Loucy (cell line): ENCODE results near the gene AKR1C3.
"Not testable (repeated sequence)": the region's sequence is repeated elsewhere in the genome, so short reads cannot be mapped to it uniquely, and the experiment has no call there.

Source experiments
- H2AFZ ChIP-seq: fragments of 200-600 bp; sonication (generic); 2 replicates; pipeline ENCODE4 v1.6.0; 2016; ENCODE audit warnings: antibody characterized with exemption, mild to moderate bottlenecking, low read length, moderate library complexity
- H3F3A ChIP-seq: fragments of 200-600 bp; 2 replicates; pipeline ENCODE4 v1.6.0; 2016; ENCODE audit warnings: antibody characterized with exemption, low read depth, mild to moderate bottlenecking
- H3K27me3 ChIP-seq: fragments of 200-600 bp; sonication (generic); 2 replicates; pipeline ENCODE4 v1.6.1; 2014; ENCODE audit warnings: low read length, mild to moderate bottlenecking; ENCODE audit not compliant: insufficient read depth, poor library complexity, severe bottlenecking
- H3K36me3 ChIP-seq: fragments of 200-600 bp; sonication (generic); 2 replicates; pipeline ENCODE4 v1.6.1; 2016; ENCODE audit warnings: low read length; ENCODE audit not compliant: insufficient read depth
- H3K4me1 ChIP-seq: fragments of 200-600 bp; sonication (generic); 2 replicates; pipeline ENCODE4 v1.5.1; 2014; ENCODE audit warnings: low read length, mild to moderate bottlenecking; ENCODE audit not compliant: insufficient read depth, poor library complexity, severe bottlenecking
- H3K4me2 ChIP-seq: fragments of 200-600 bp; sonication (generic); 2 replicates; pipeline ENCODE4 v1.6.0; 2014; ENCODE audit warnings: antibody characterized with exemption, low read length, low read depth, mild to moderate bottlenecking; ENCODE audit not compliant: poor library complexity, severe bottlenecking
- H3K4me3 ChIP-seq: fragments of 200-600 bp; sonication (generic); 2 replicates; pipeline ENCODE4 v1.5.1; 2014; ENCODE audit warnings: low read length, mild to moderate bottlenecking, mixed read lengths; ENCODE audit not compliant: poor library complexity, severe bottlenecking
- H3K79me2 ChIP-seq: fragments of 200-600 bp; sonication (generic); 2 replicates; pipeline ENCODE4 v1.6.1; 2014; ENCODE audit warnings: low read length; ENCODE audit not compliant: insufficient read depth
- H3K9ac ChIP-seq: fragments of 200-600 bp; sonication (generic); 2 replicates; pipeline ENCODE4 v1.6.0; 2014; ENCODE audit warnings: mild to moderate bottlenecking, low read depth, low read length, moderate library complexity; ENCODE audit not compliant: poor library complexity, severe bottlenecking
- H3K9me2 ChIP-seq: fragments of 200-600 bp; sonication (generic); replicated peaks from 2 replicates; pipeline ENCODE4 v1.6.1; 2016; ENCODE audit warnings: low read depth, low read length, mixed read lengths
- H3K9me3 ChIP-seq: fragments of 200-600 bp; sonication (generic); 2 replicates; pipeline ENCODE4 v1.6.1; 2014; ENCODE audit warnings: mild to moderate bottlenecking, antibody characterized with exemption, low read length, low read depth; ENCODE audit not compliant: insufficient read depth
- H4K20me1 ChIP-seq: fragments of 200-600 bp; sonication (generic); 2 replicates; pipeline ENCODE4 v1.6.0; 2014; ENCODE audit warnings: antibody characterized with exemption, low read length, mild to moderate bottlenecking; ENCODE audit not compliant: insufficient read depth, poor library complexity, severe bottlenecking
- EZH2phosphoT487 ChIP-seq: fragments of 200-600 bp; IDR thresholded peaks from 2 replicates; pipeline ENCODE4 v1.6.1; 2018; ENCODE audit warnings: antibody characterized with exemption, mild to moderate bottlenecking, moderate library complexity, borderline replicate concordance
- TF ChIP-seq, protein P1 (sequence below): fragments of 200-600 bp; sonication (generic); conservative IDR thresholded peaks from 2 replicates; pipeline ENCODE4 v1.5.1; 2014; ENCODE audit warnings: mild to moderate bottlenecking, antibody characterized with exemption, low read length

AKR1C3 gene

DNA sequence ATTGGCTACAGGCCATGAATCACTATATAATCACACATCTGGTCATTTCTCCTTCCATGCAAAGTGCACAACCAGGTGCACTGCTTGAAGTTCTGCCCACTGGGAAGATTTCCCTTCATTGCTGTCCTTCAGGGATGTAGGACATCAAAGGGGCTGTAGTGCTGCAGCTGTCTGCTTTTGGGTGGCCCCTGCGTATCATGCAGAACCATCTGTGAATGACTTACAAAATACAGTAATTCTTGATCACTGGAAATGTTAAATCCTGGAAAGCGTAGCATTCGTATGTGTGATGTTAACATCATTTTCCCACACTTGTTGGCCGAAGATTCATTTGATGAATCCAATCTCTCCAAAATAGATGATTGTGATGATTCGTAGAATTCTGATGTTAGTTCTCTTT, 22.4 kb downstream of the AKR1C3 start:
- H2AFZ ChIP-seq: no peak overlapping the region
- H4K20me1 ChIP-seq: no peaks in the 10 kb centered on the region
- TF ChIP-seq, protein P1, sequence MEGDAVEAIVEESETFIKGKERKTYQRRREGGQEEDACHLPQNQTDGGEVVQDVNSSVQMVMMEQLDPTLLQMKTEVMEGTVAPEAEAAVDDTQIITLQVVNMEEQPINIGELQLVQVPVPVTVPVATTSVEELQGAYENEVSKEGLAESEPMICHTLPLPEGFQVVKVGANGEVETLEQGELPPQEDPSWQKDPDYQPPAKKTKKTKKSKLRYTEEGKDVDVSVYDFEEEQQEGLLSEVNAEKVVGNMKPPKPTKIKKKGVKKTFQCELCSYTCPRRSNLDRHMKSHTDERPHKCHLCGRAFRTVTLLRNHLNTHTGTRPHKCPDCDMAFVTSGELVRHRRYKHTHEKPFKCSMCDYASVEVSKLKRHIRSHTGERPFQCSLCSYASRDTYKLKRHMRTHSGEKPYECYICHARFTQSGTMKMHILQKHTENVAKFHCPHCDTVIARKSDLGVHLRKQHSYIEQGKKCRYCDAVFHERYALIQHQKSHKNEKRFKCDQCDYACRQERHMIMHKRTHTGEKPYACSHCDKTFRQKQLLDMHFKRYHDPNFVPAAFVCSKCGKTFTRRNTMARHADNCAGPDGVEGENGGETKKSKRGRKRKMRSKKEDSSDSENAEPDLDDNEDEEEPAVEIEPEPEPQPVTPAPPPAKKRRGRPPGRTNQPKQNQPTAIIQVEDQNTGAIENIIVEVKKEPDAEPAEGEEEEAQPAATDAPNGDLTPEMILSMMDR: no peak
- TF ChIP-seq EZH2phosphoT487: no peak
- peaks cover 10% of the 10 kb centered on the region; the same call in 1 of the 2 replicates for H3K9me3 ChIP-seq
- H3K4me2 ChIP-seq: peak overlapping the region; percentile 58
- no peaks in the 10 kb centered on the region for H3K9me2 ChIP-seq
- peaks cover 11% of the 10 kb centered on the region; the same call in 1 of the 2 replicates for H3F3A ChIP-seq
- peaks cover 39% of the 10 kb centered on the region for H3K4me1 ChIP-seq
- no peaks in the 10 kb centered on the region for H3K79me2 ChIP-seq
- H3K4me3 ChIP-seq: peak overlapping the region; percentile 60
- H3K27me3 ChIP-seq: no peaks in the 10 kb centered on the region
- no peaks in the 10 kb centered on the region for H3K36me3 ChIP-seq
- peak overlapping the region; percentile 29 for H3K9ac ChIP-seq

DNA sequence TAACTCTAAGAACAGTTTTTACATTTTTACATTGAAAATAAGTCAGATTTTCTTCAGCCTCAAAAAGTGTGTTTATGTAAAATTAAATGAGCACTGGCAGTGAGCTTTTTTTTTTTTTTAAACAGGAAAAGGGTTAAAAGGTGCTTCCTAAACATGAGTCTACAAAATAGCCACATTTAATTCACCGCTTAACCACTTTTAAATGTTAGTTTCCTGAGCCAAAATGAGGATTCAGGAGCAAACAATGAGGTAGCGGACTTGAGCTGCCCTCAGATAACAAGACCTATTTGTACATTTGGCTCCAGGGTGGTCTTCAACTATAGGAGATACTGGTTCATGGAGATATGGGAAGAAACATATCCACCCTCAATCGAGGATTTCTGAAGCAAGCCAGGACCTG, 22.8 kb downstream of the AKR1C3 start:
- Histone ChIP-seq H3K9me2 (no peaks in the 10 kb centered on the region), H3K27me3 (no peaks in the 10 kb centered on the region), H3K79me2 (no peaks in the 10 kb centered on the region), H3K4me1 (peaks cover 41% of the 10 kb centered on the region), H3K9me3 (peaks cover 10% of the 10 kb centered on the region; the same call in 1 of the 2 replicates), H4K20me1 (no peaks in the 10 kb centered on the region), H3K4me2 (peak overlapping the region; percentile 58), H3K4me3 (peak overlapping the region; percentile 60), H3K9ac (no peak overlapping the region), H3K36me3 (no peaks in the 10 kb centered on the region), H3F3A (peaks cover 11% of the 10 kb centered on the region; the same call in 1 of the 2 replicates), H2AFZ (no peak overlapping the region)
- TF ChIP-seq, protein P1: no peak
- no peak for TF ChIP-seq EZH2phosphoT487

DNA sequence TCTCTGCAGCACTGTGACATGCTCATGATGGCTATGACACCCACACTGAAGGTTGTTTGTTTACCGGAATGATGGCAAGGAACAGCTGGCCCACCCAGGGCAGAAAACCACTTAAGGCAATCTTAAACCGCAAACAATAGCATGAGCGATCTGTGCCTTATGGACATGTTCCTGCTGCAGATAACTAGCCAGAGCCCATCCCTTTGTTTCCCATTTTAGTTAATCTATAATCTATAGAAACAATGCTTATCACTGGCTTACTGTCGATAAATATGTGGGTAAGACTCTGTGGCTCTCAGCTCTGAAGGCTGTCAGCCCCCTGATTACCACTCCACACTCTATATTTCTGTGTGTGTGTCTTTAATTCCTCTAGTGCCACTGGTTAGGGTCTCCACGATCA, 25.8 kb downstream of the AKR1C3 start:
- not testable (repeated sequence) for H3K27me3 ChIP-seq, H3K4me3 ChIP-seq, H3K4me2 ChIP-seq, H3K36me3 ChIP-seq, H2AFZ ChIP-seq, H4K20me1 ChIP-seq, H3K9ac ChIP-seq, H3K9me2 ChIP-seq, H3K9me3 ChIP-seq, H3K79me2 ChIP-seq
- Histone ChIP-seq H3K4me1 (peaks cover 53% of the 10 kb centered on the region), H3F3A (peaks cover 11% of the 10 kb centered on the region; the same call in 1 of the 2 replicates)

DNA sequence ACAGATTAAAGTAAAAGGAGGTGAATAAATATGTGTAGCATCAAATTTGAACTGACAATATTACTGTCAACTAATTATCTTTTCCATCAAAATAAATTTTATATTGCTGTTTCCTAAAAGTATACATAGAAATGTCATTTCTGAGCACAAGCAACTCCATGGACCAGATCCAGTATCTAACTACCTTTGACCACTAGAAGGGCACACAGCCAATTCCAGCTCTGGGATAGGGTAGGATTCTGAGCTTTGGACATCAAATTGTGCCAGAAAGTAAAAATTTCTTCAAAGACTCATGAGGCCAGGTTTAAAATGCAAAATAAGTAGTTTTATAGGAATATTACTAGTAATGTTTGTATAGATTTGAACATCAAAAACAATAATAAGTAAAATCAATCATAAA, 29.7 kb downstream of the AKR1C3 start:
- Histone ChIP-seq H3K27me3 (no peaks in the 10 kb centered on the region), H3K79me2 (no peaks in the 10 kb centered on the region)
- no peak for TF ChIP-seq EZH2phosphoT487
- TF ChIP-seq, protein P1: no peak

More for the DNA sequence above, 29.7 kb downstream of the AKR1C3 start:
- Histone ChIP-seq H3K9ac (no peak overlapping the region), H3K9me2 (no peaks in the 10 kb centered on the region), H3K36me3 (no peaks in the 10 kb centered on the region), H3K4me1 (peaks cover 22% of the 10 kb centered on the region), H3F3A (no peaks in the 10 kb centered on the region), H4K20me1 (no peaks in the 10 kb centered on the region), H2AFZ (no peak overlapping the region), H3K9me3 (peaks cover 11% of the 10 kb centered on the region), H3K4me3 (no peak overlapping the region), H3K4me2 (no peak overlapping the region)
